Aorta (tissue), 5 donors: ENCODE results near the gene RCSD1. TPM values are rescaled to one million over a fixed set of nuclear protein-coding genes. Genes with fewer than 3 reads are reported as not detected.

Source experiments
- ATAC-seq: fragments of 200-7000 bp; cut with Tn5 transposase; one replicate; pipeline ENCODE4 v1.9.1; 2022; ENCODE audit warnings: moderate library complexity; ENCODE audit not compliant: low FRiP score
- DNase-seq, 2 donors: peaks; one replicate each; pipeline ENCODE4 v3.0.0-alpha.2; 2020
- H3K27ac ChIP-seq, 2 donors: one replicate each; pipeline ENCODE4 v1.5.1; 2013; ENCODE audit warnings: low read length in 2 of 2, mild to moderate bottlenecking in 2 of 2, moderate library complexity in 2 of 2, control low read depth in 1 of 2, inconsistent platforms in 1 of 2, low read depth in 1 of 2
- H3K27me3 ChIP-seq, 2 donors: one replicate each; pipeline ENCODE4 v1.6.1; 2013; ENCODE audit warnings: control low read depth in 1 of 2, low read length in 1 of 2, mild to moderate bottlenecking in 1 of 2, moderate library complexity in 1 of 2; ENCODE audit not compliant: insufficient read depth in 2 of 2, control insufficient read depth in 1 of 2
- H3K36me3 ChIP-seq, 2 donors: one replicate each; pipeline ENCODE4 v1.6.1; 2013; ENCODE audit warnings: control low read depth in 1 of 2, low read length in 1 of 2, mild to moderate bottlenecking in 1 of 2; ENCODE audit not compliant: insufficient read depth in 2 of 2, control insufficient read depth in 1 of 2
- H3K4me1 ChIP-seq, 2 donors: one replicate each; pipeline ENCODE4 v1.6.1; 2013; ENCODE audit warnings: low read length in 2 of 2, control low read depth in 1 of 2, mild to moderate bottlenecking in 1 of 2, moderate library complexity in 1 of 2; ENCODE audit not compliant: insufficient read depth in 2 of 2, control insufficient read depth in 1 of 2
- H3K4me3 ChIP-seq, 2 donors: one replicate each; pipeline ENCODE4 v1.5.1; 2013; ENCODE audit warnings: low read length in 2 of 2, control low read depth in 1 of 2, mild to moderate bottlenecking in 1 of 2
- H3K9me3 ChIP-seq: one replicate; pipeline ENCODE4 v1.6.1; 2013; ENCODE audit warnings: mild to moderate bottlenecking, low read length; ENCODE audit not compliant: control insufficient read depth
- WGBS, 2 donors: extraction: QIAGEN DNeasy Blood & Tissue Kit; methylation state at CpG; one replicate each; pipeline ENCODE4 v1.1.7; 2013; 5-methylcytosine and 5-hydroxymethylcytosine counted together
- intact Hi-C, 2 donors: fragments of 100-400 bp; cut with DNase I; formaldehyde crosslinking; loops; one replicate each; pipeline versions ENCODE4 v1.14.2 to v1.15.0; 2022
- polyA plus RNA-seq, 2 donors: library from polyadenylated mRNA; stranded (reverse); fragments of 200-250 nt; gene quantifications; one replicate each; pipeline ENCODE4 v1.2.3, GENCODE V29; 2013
- total RNA-seq, 2 donors: library from RNA; stranded (reverse); fragmentation: NEBNext Ultra II Directional; extraction: Animal tissue kit (Norgen Biotek cat#: 25700); gene quantifications; one replicate each; pipeline ENCODE4 v1.2.1, GENCODE V29; 2021
- donor health status: healthy with polysubstance abuse.
- donor health status: Bipolar disorder and iron deficiency.
- donor health status: DM: no; HTN: no; CAD: no.
- donor health status: DM: no; HTN: no; CAD: no.
- donor health status: DM: yes; HTN: yes; CAD: no.

Gene RCSD1
- total and polyA plus RNA-seq, 4 donors = 8.7 to 17.9 (median 10.5) TPM

GRCh38 chr1:167667536-167667935, 37.5 kb downstream of the RCSD1 start:
- Histone ChIP-seq H3K27ac (no peak overlapping the region), H3K36me3 (no peaks in the 10 kb centered on the region), H3K4me1 (no peaks in the 10 kb centered on the region), H3K27me3 (no peaks in the 10 kb centered on the region), H3K4me3 (no peak overlapping the region), H3K9me3 (no peaks in the 10 kb centered on the region)
- ATAC-seq (no peak), DNase-seq (no peak)
- intact Hi-C loops = no loop called here
- 83 to 93% methylated on average over 2 of the region's 2 CpGs for WGBS, 2 donors

- WGBS, 2 donors = 89 to 90% methylated on average over 6 of the region's 6 CpGs
- H3K36me3 ChIP-seq = no peaks in the 10 kb centered on the region
- ATAC-seq (no peak), DNase-seq (no peak)
- no peaks in the 10 kb centered on the region for H3K9me3 ChIP-seq
- no peak overlapping the region for H3K4me3 ChIP-seq
- H3K4me1 ChIP-seq = no peaks in the 10 kb centered on the region
- intact Hi-C loops = no loop called here
- no peak overlapping the region for H3K27ac ChIP-seq
- H3K27me3 ChIP-seq = no peaks in the 10 kb centered on the region
Observed at GRCh38 chr1:167668108-167668507, 38.1 kb downstream of the RCSD1 start.

- WGBS, 2 donors = 68 to 72% methylated on average over 6 of the region's 6 CpGs
- Histone ChIP-seq H3K9me3 (no peaks in the 10 kb centered on the region), H3K36me3 (no peaks in the 10 kb centered on the region), H3K4me3 (no peak overlapping the region), H3K27me3 (no peaks in the 10 kb centered on the region), H3K27ac (no peak overlapping the region), H3K4me1 (no peaks in the 10 kb centered on the region)
- ATAC-seq = no peak
- no peak for DNase-seq
- intact Hi-C loops = no loop called here
Observed at GRCh38 chr1:167669209-167670124, 39.4 kb downstream of the RCSD1 start.

GRCh38 chr1:167670563-167670962, 40.5 kb downstream of the RCSD1 start:
- no peak for DNase-seq
- intact Hi-C loops = no loop called here
- Histone ChIP-seq H3K36me3 (no peaks in the 10 kb centered on the region), H3K4me1 (no peaks in the 10 kb centered on the region), H3K27ac (no peak overlapping the region), H3K27me3 (no peaks in the 10 kb centered on the region), H3K9me3 (no peaks in the 10 kb centered on the region), H3K4me3 (no peak overlapping the region)
- 82 to 86% methylated on average over 2 of the region's 2 CpGs for WGBS, 2 donors
- no peak for ATAC-seq

- Histone ChIP-seq H3K36me3 (no peaks in the 10 kb centered on the region), H3K4me3 (no peak overlapping the region), H3K27ac (no peak overlapping the region), H3K27me3 (no peaks in the 10 kb centered on the region), H3K4me1 (no peaks in the 10 kb centered on the region), H3K9me3 (no peaks in the 10 kb centered on the region)
- ATAC-seq (no peak), DNase-seq (no peak)
- 74 to 76% methylated on average over 5 of the region's 5 CpGs for WGBS, 2 donors
- intact Hi-C loops = no loop called here
Observed at GRCh38 chr1:167671727-167672511, 41.9 kb downstream of the RCSD1 start.

GRCh38 chr1:167672831-167673230, 42.8 kb downstream of the RCSD1 start:
- 67 to 83% methylated on average over 4 of the region's 4 CpGs for whole genome bisulfite sequencing, 2 donors
- H3K27ac ChIP-seq = no peak overlapping the region
- no peak for DNase-seq

GRCh38 chr1:167673265-167673664, 43.2 kb downstream of the RCSD1 start:
- WGBS, 2 donors = 91% methylated on average over 4 of the region's 4 CpGs

More at GRCh38 chr1:167672831-167673230, 42.8 kb downstream of the RCSD1 start:
- Histone ChIP-seq H3K4me3 (no peak overlapping the region), H3K27me3 (no peaks in the 10 kb centered on the region), H3K4me1 (no peaks in the 10 kb centered on the region), H3K9me3 (no peaks in the 10 kb centered on the region), H3K36me3 (no peaks in the 10 kb centered on the region)
- no peak for ATAC-seq
- intact Hi-C loops = no loop called here

GRCh38 chr1:167674156-167674555, 44.1 kb downstream of the RCSD1 start:
- H3K4me1 ChIP-seq = no peaks in the 10 kb centered on the region
- ATAC-seq = no peak
- intact Hi-C loops = no loop called here
- no peaks in the 10 kb centered on the region for H3K36me3 ChIP-seq
- no peak overlapping the region for H3K27ac ChIP-seq
- WGBS, 2 donors = 64 to 83% methylated on average over 2 of the region's 2 CpGs
- no peak for DNase-seq
- no peaks in the 10 kb centered on the region for H3K9me3 ChIP-seq
- no peak overlapping the region for H3K4me3 ChIP-seq
- no peaks in the 10 kb centered on the region for H3K27me3 ChIP-seq

More at GRCh38 chr1:167673265-167673664, 43.2 kb downstream of the RCSD1 start:
- Histone ChIP-seq H3K27me3 (no peaks in the 10 kb centered on the region), H3K4me3 (no peak overlapping the region), H3K4me1 (no peaks in the 10 kb centered on the region), H3K27ac (no peak overlapping the region), H3K36me3 (no peaks in the 10 kb centered on the region), H3K9me3 (no peaks in the 10 kb centered on the region)
- intact Hi-C loops = no loop called here
- DNase-seq (no peak), ATAC-seq (no peak)
